Kidney (tissue), 14 donors: ENCODE measurements around the gene KLHDC7B. TPM values are rescaled to one million over a fixed set of nuclear protein-coding genes. Genes with fewer than 3 reads are reported as not detected.
"Not testable (repeated sequence)": the region's sequence is repeated elsewhere in the genome, so short reads cannot be mapped to it uniquely, and the experiment has no call there.

Experiments
- DNase-seq, 5 donors: peaks; one replicate each; pipeline ENCODE4 v3.0.0-alpha.2; 2013 to 2020
- FAIRE-seq: peaks from 2 replicates; lab custom pipeline; 2012; peaks lifted over from hg19 to GRCh38; lab: Jason Lieb, UNC
- H3K27ac ChIP-seq, 2 donors: one replicate each; pipeline ENCODE4 v1.7.0; 2013; ENCODE audit warnings: low read depth in 2 of 2, low read length in 2 of 2, inconsistent platforms in 1 of 2
- H3K27me3 ChIP-seq: one replicate; pipeline ENCODE4 v1.7.1; 2013; ENCODE audit warnings: low read length, inconsistent platforms; ENCODE audit not compliant: control insufficient read depth, insufficient read depth
- H3K36me3 ChIP-seq, 3 donors: one replicate each; pipeline versions ENCODE4 v1.7.0 to v1.7.1; 2013; ENCODE audit warnings: low read length in 3 of 3, control low read depth in 1 of 3, inconsistent platforms in 1 of 3; ENCODE audit not compliant: insufficient read depth in 3 of 3, control insufficient read depth in 2 of 3
- H3K4me1 ChIP-seq, 3 donors: one replicate each; pipeline versions ENCODE4 v1.7.0 to v1.7.1; 2013; ENCODE audit warnings: low read length in 3 of 3, inconsistent platforms in 1 of 3, low read depth in 1 of 3; ENCODE audit not compliant: control insufficient read depth in 2 of 3, insufficient read depth in 2 of 3
- H3K4me3 ChIP-seq, 3 donors: one replicate each; pipeline versions ENCODE4 v1.7.0 to v1.8.1; 2013; ENCODE audit warnings: low read length in 3 of 3, control low read depth in 1 of 3, inconsistent platforms in 1 of 3
- H3K9ac ChIP-seq, 3 donors: one replicate each; pipeline versions ENCODE4 v1.7.0 to v1.7.1; 2013; ENCODE audit warnings: low read length in 3 of 3, control low read depth in 1 of 3, inconsistent platforms in 1 of 3
- H3K9me3 ChIP-seq, 3 donors: one replicate each; pipeline versions ENCODE4 v1.7.0 to v1.7.1; 2013; ENCODE audit warnings: low read length in 3 of 3, control low read depth in 1 of 3, inconsistent platforms in 1 of 3; ENCODE audit not compliant: control insufficient read depth in 2 of 3, insufficient read depth in 1 of 3
- intact Hi-C: fragments of 100-400 bp; cut with DNase I; formaldehyde crosslinking; loops from one replicate; pipeline ENCODE4 v1.11.1; 2022
- polyA plus RNA-seq: library from polyadenylated mRNA; stranded (reverse); fragments of 350-450 nt; fragmentation: Illumina TruSeq; extraction: RNeasy Lipid Tissue Mini Kit (QIAGEN cat#74804); gene quantifications from one replicate; pipeline ENCODE4 v1.2.3, GENCODE V29; 2014; ENCODE audit warnings: low read depth, low replicate concordance; ENCODE audit not compliant: insufficient read depth
- total RNA-seq: library from RNA; stranded (reverse); fragmentation: NEBNext Ultra II Directional; extraction: Animal tissue kit (Norgen Biotek cat#: 25700); gene quantifications from one replicate; pipeline ENCODE4 v1.2.1, GENCODE V29; 2021
- TF ChIP-seq, protein P1 (sequence below): IDR thresholded peaks from 3 replicates; pipeline ENCODE4 v1.5.1; 2012; ENCODE audit warnings: mild to moderate bottlenecking, moderate library complexity, borderline replicate concordance; ENCODE audit not compliant: insufficient read depth; ENCODE audit errors: extremely low read depth
- donor health status: control.
- donor health status: control.
- donor health status: control.
- donor health status: control.
- donor health status: control.
- donor health status: DM: yes; HTN: yes; CAD: no.
- donor health status: Normal renal cell carcinoma (clear cell type).

Gene KLHDC7B
- total and polyA plus RNA-seq, 2 donors from 2014 or later: 1.4 to 16.1 TPM

DNA sequence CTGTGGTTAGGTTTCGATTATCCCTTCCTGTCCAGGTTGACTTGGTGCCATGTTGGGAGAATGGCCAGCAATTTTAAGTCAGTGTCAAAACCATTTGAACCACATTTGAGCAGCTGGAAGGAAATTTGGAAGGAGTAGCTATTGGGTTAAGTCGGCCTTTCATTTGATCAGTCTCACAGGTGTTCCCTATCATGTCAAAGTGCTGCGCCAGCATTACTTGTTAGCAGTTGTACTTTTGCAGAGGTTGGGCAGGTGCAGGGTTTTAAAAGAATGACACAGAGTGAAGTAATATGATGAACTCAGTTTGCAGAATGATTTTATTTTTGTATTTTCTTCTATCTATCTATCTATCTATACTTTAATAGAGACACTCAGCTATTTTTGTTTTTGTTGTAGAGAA lies 9.5 kb upstream of the KLHDC7B start:
- no peak overlapping the region for H3K4me3 ChIP-seq
- H3K4me1 ChIP-seq: peaks cover 0 to 4% (median 3%) of the 10 kb centered on the region in 3 donors
- no peaks in the 10 kb centered on the region for H3K9me3 ChIP-seq
- peak in 1 of 5 donors; percentile 4 for DNase-seq
- intact Hi-C loops: no loop called here
- no peak overlapping the region for H3K27ac ChIP-seq
- no peak for FAIRE-seq
- H3K36me3 ChIP-seq: no peaks in the 10 kb centered on the region
- TF ChIP-seq, protein P1, sequence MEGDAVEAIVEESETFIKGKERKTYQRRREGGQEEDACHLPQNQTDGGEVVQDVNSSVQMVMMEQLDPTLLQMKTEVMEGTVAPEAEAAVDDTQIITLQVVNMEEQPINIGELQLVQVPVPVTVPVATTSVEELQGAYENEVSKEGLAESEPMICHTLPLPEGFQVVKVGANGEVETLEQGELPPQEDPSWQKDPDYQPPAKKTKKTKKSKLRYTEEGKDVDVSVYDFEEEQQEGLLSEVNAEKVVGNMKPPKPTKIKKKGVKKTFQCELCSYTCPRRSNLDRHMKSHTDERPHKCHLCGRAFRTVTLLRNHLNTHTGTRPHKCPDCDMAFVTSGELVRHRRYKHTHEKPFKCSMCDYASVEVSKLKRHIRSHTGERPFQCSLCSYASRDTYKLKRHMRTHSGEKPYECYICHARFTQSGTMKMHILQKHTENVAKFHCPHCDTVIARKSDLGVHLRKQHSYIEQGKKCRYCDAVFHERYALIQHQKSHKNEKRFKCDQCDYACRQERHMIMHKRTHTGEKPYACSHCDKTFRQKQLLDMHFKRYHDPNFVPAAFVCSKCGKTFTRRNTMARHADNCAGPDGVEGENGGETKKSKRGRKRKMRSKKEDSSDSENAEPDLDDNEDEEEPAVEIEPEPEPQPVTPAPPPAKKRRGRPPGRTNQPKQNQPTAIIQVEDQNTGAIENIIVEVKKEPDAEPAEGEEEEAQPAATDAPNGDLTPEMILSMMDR: no peak
- no peak overlapping the region for H3K9ac ChIP-seq
- H3K27me3 ChIP-seq: peaks cover under 1% of the 10 kb centered on the region

DNA sequence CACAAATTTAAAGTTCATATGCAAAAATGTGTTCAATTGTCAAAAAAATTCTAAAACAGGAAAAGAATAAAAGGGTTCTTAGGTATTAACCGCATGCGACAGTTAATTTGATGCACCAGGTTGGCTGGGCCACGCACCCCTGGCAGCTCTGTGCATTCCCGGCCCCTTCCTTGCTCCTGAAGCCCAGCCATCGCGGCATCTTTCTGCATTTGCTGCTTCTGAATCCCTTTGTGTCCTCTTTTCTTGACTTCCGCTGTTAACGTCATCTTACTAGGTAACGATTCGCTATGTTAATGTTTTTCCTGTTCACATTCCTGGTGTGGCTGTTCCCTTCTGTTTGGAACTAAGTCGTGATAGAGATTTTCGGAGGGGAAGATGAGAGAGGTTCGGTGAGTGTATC lies 7.9 kb upstream of the KLHDC7B start:
- Histone ChIP-seq H3K9me3 (no peaks in the 10 kb centered on the region), H3K36me3 (no peaks in the 10 kb centered on the region), H3K27ac (peak overlapping the region in 1 of 2 donors; percentile 79), H3K4me3 (no peak overlapping the region), H3K27me3 (no peaks in the 10 kb centered on the region), H3K9ac (no peak overlapping the region), H3K4me1 (peaks cover 0 to 4% (median 3%) of the 10 kb centered on the region in 3 donors)
- TF ChIP-seq, protein P1: no peak
- DNase-seq: no peak
- FAIRE-seq: no peak
- intact Hi-C loops: no loop called here

DNA sequence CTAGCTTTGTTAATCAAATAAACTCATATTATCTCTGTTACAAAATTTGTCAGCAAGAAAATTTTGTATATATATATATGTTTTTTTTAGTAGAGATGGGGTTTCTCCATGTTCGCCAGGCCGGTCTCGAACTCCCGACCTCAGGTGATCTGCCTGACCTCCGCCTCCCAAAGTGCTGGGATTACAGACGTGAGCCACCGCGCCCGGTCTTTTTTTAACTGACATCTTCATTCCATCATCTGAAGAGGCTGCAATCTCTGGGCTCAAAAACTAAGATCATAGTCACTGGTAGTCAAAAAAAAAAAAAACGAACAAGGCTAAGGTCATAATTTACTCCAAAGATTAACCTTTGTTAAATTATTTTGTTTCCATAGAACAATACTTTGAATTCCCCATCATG lies 5.3 kb upstream of the KLHDC7B start:
- Histone ChIP-seq H3K4me1 (peaks cover 0 to 6% (median 4%) of the 10 kb centered on the region in 3 donors), H3K4me3 (no peak overlapping the region), H3K36me3 (no peaks in the 10 kb centered on the region), H3K27me3 (peaks cover 2% of the 10 kb centered on the region), H3K27ac (peak overlapping the region in 1 of 2 donors; percentile 20), H3K9ac (no peak overlapping the region), H3K9me3 (no peaks in the 10 kb centered on the region)
- intact Hi-C loops: no loop called here
- FAIRE-seq: no peak
- DNase-seq: no peak
- TF ChIP-seq, protein P1: no peak

DNA sequence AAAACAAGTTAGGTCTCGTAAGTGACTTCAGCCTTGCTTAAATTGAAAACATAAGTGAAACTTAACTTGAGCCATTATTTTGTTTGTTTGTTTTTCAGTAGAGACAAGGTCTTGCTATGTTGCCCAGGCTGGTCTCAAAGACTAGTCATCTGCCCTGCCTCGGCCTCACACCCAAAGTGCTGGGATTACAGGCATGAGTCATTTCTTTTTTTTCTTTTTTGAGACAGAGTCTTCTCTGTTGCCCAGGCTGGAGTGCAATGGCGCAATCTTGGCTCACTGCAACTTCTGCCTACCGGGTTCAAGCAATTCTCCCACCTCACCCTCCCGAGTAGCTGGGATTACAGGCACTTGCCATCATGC lies 4.1 kb upstream of the KLHDC7B start:
- H3K9me3 ChIP-seq, DNase-seq, intact Hi-C loops, H3K4me3 ChIP-seq, H3K9ac ChIP-seq, H3K27ac ChIP-seq, H3K27me3 ChIP-seq, FAIRE-seq, H3K4me1 ChIP-seq, H3K36me3 ChIP-seq: not testable (repeated sequence)
